HG02623 (cell line): ENCODE measurements around the gene UNC119B.

Experiments
- ATAC-seq: cut with Tn5 transposase; IDR thresholded peaks from one replicate; pipeline ENCODE4 v1.9.1; 2021; ENCODE audit warnings: moderate library complexity; ENCODE audit not compliant: unreplicated experiment

Gene UNC119B

GRCh38 chr12:120687578-120688289 lies 22.5 kb upstream of the UNC119B start:
- no peak for ATAC-seq

GRCh38 chr12:120688527-120689071 lies 21.7 kb upstream of the UNC119B start:
- ATAC-seq = no peak

- no peak for ATAC-seq
Measured at GRCh38 chr12:120689397-120690082, 20.7 kb upstream of the UNC119B start.

GRCh38 chr12:120690083-120690450 lies 20.2 kb upstream of the UNC119B start:
- ATAC-seq = no peak

GRCh38 chr12:120690978-120691377 lies 19.3 kb upstream of the UNC119B start:
- no peak for ATAC-seq

GRCh38 chr12:120692524-120693033 lies 17.7 kb upstream of the UNC119B start:
- ATAC-seq = no peak

- ATAC-seq = no peak
Measured at GRCh38 chr12:120693848-120694247, 16.4 kb upstream of the UNC119B start.

- ATAC-seq = no peak
Measured at GRCh38 chr12:120696626-120697025, 13.6 kb upstream of the UNC119B start.

- no peak for ATAC-seq
Measured at GRCh38 chr12:120697344-120697743, 12.9 kb upstream of the UNC119B start.

- ATAC-seq = no peak
Measured at GRCh38 chr12:120698665-120699064, 11.6 kb upstream of the UNC119B start.

- no peak for ATAC-seq
Measured at GRCh38 chr12:120699553-120699952, 10.7 kb upstream of the UNC119B start.

GRCh38 chr12:120700886-120701285 lies 9.4 kb upstream of the UNC119B start:
- ATAC-seq = no peak

GRCh38 chr12:120702637-120703036 lies 7.6 kb upstream of the UNC119B start:
- ATAC-seq = no peak

- no peak for ATAC-seq
Measured at GRCh38 chr12:120703311-120703942, 6.8 kb upstream of the UNC119B start.

GRCh38 chr12:120705618-120706017 lies 4.6 kb upstream of the UNC119B start:
- no peak for ATAC-seq

GRCh38 chr12:120706029-120706428 lies 4.2 kb upstream of the UNC119B start:
- ATAC-seq = no peak

GRCh38 chr12:120708651-120709050 lies 1.6 kb upstream of the UNC119B start:
- ATAC-seq = no peak

- ATAC-seq = peak; percentile 25
Measured at GRCh38 chr12:120710805-120711296, 593 bp downstream of the UNC119B start.

GRCh38 chr12:120711411-120711810 lies 1.2 kb downstream of the UNC119B start:
- ATAC-seq = no peak

- no peak for ATAC-seq
Measured at GRCh38 chr12:120712610-120713009, 2.4 kb downstream of the UNC119B start.

GRCh38 chr12:120713861-120714482 lies 3.7 kb downstream of the UNC119B start:
- ATAC-seq = no peak
